IMR-90 (cell line): Measurements from ENCODE around the gene OST4. TPM values are rescaled to one million over a fixed set of nuclear protein-coding genes. Genes with fewer than 3 reads are reported as not detected.

Source experiments
- ATAC-seq: fragments of 200-7000 bp; cut with Tn5 transposase; 2 replicates; pipeline ENCODE4 v1.9.1; 2020; ENCODE audit warnings: low read depth, mild to moderate bottlenecking, moderate library complexity
- BruUV-seq: library from RNA; stranded (reverse); fragments of 400-500 nt; replicated peaks from 2 replicates; lab custom pipeline; 2021; lab: Mats Ljungman, UMichigan
- CTCF ChIA-PET: fragments of 300-600 bp; formaldehyde crosslinking; extraction: SDS; loops from one replicate; lab custom pipeline; 2021; ENCODE audit warnings: antibody characterized with exemption; lab: Yijun Ruan, JAX
- POLR2A ChIA-PET: fragments of 300-600 bp; sonication (Branson Sonifier 250); formaldehyde crosslinking; loops from one replicate; lab custom pipeline; 2022; ENCODE audit warnings: antibody characterized with exemption; ENCODE audit not compliant: unreplicated experiment; lab: Charles Lee
- DNase-seq: peaks from one replicate; pipeline ENCODE4 v3.0.0; 2013
- H2AFZ ChIP-seq: replicated peaks from 2 replicates; pipeline ENCODE3; 2013; ENCODE audit warnings: low read length, mild to moderate bottlenecking; ENCODE audit not compliant: poor library complexity
- H2AK5ac ChIP-seq: 2 replicates; pipeline ENCODE4 v1.6.1; 2013; ENCODE audit warnings: low read depth, low read length, inconsistent platforms
- H2AK9ac ChIP-seq: replicated peaks from 2 replicates; pipeline ENCODE3; 2013; ENCODE audit warnings: mild to moderate bottlenecking, low read depth, low read length, moderate library complexity; ENCODE audit not compliant: poor library complexity
- H2BK120ac ChIP-seq: 2 replicates; pipeline ENCODE4 v1.6.1; 2013; ENCODE audit warnings: low read depth, low read length, inconsistent platforms
- H2BK15ac ChIP-seq: 3 replicates; pipeline ENCODE4 v1.6.1; 2013; ENCODE audit warnings: low read depth, low read length, inconsistent platforms
- H2BK20ac ChIP-seq: 2 replicates; pipeline ENCODE4 v1.6.1; 2013; ENCODE audit warnings: low read depth, mild to moderate bottlenecking, inconsistent platforms, low read length, moderate library complexity
- H2BK5ac ChIP-seq: 2 replicates; pipeline ENCODE4 v1.6.1; 2013; ENCODE audit warnings: mild to moderate bottlenecking, low read depth, low read length, inconsistent platforms; ENCODE audit not compliant: poor library complexity, severe bottlenecking
- H3K14ac ChIP-seq: replicated peaks from 2 replicates; pipeline ENCODE4 v1.6.1; 2013; ENCODE audit warnings: low read depth, low read length, inconsistent platforms
- H3K18ac ChIP-seq: 2 replicates; pipeline ENCODE4 v1.6.1; 2013; ENCODE audit warnings: low read depth, low read length, control low read depth
- H3K23ac ChIP-seq: 2 replicates; pipeline ENCODE4 v1.6.1; 2013; ENCODE audit warnings: low read depth, low read length, inconsistent platforms
- H3K27ac ChIP-seq: 2 replicates; pipeline ENCODE4 v1.5.1; 2013; ENCODE audit warnings: mild to moderate bottlenecking, control low read depth, low read length; ENCODE audit not compliant: insufficient read depth
- H3K27me3 ChIP-seq: 2 replicates; pipeline ENCODE4 v1.6.1; 2013; ENCODE audit warnings: low read length; ENCODE audit not compliant: control insufficient read depth, insufficient read depth
- H3K36me3 ChIP-seq: 2 replicates; pipeline ENCODE4 v1.6.1; 2013; ENCODE audit warnings: low read length, mixed read lengths; ENCODE audit not compliant: control insufficient read depth, insufficient read depth
- H3K4ac ChIP-seq: 2 replicates; pipeline ENCODE4 v1.6.1; 2013; ENCODE audit warnings: low read depth, low read length, inconsistent platforms
- H3K4me1 ChIP-seq: 2 replicates; pipeline ENCODE4 v1.6.1; 2013; ENCODE audit warnings: low read length, mixed read lengths; ENCODE audit not compliant: control insufficient read depth, insufficient read depth
- H3K4me2 ChIP-seq: 2 replicates; pipeline ENCODE4 v1.6.1; 2013; ENCODE audit warnings: low read depth, mild to moderate bottlenecking, control low read depth, low read length, moderate library complexity
- H3K4me3 ChIP-seq: 2 replicates; pipeline ENCODE4 v1.5.1; 2013; ENCODE audit warnings: low read depth, mild to moderate bottlenecking, control low read depth, low read length, moderate library complexity; ENCODE audit not compliant: insufficient read depth
- H3K56ac ChIP-seq: 2 replicates; pipeline ENCODE4 v1.6.1; 2013; ENCODE audit warnings: low read length, inconsistent platforms; ENCODE audit not compliant: insufficient read depth; ENCODE audit errors: extremely low read depth
- H3K79me1 ChIP-seq, 2 experiments: 2 replicates each; pipeline ENCODE4 v1.6.1; 2013; ENCODE audit warnings: low read length in 2 of 2, inconsistent platforms in 1 of 2, low read depth in 1 of 2
- H3K9ac ChIP-seq: 2 replicates; pipeline ENCODE4 v1.6.1; 2013; ENCODE audit warnings: low read depth, low read length, control low read depth
- H3K9me1 ChIP-seq: 2 replicates; pipeline ENCODE4 v1.6.1; 2013; ENCODE audit warnings: low read length, inconsistent platforms; ENCODE audit not compliant: insufficient read depth
- H3K9me3 ChIP-seq: 2 replicates; pipeline ENCODE4 v1.6.1; 2013; ENCODE audit warnings: low read length; ENCODE audit not compliant: control insufficient read depth, insufficient read depth
- H4K20me1 ChIP-seq: 2 replicates; pipeline ENCODE4 v1.6.1; 2013; ENCODE audit warnings: low read length, inconsistent platforms; ENCODE audit not compliant: insufficient read depth
- H4K5ac ChIP-seq: 2 replicates; pipeline ENCODE4 v1.6.1; 2013; ENCODE audit warnings: mild to moderate bottlenecking, low read depth, low read length, control low read depth
- H4K8ac ChIP-seq, 2 experiments: 2 replicates each; pipeline ENCODE4 v1.6.1; 2013; ENCODE audit warnings: low read depth in 2 of 2, low read length in 2 of 2, control low read depth in 1 of 2, inconsistent platforms in 1 of 2
- H4K91ac ChIP-seq: 2 replicates; pipeline ENCODE4 v1.6.1; 2013; ENCODE audit warnings: low read depth, low read length, inconsistent platforms; ENCODE audit not compliant: insufficient read depth
- BHLHE40 ChIP-seq: fragments of 150-350 bp; IDR thresholded peaks from 2 replicates; pipeline ENCODE4 v1.6.1; 2016; ENCODE audit warnings: mild to moderate bottlenecking, low read depth, low read length
- CEBPB ChIP-seq: IDR thresholded peaks from 2 replicates; pipeline ENCODE4 v1.6.1; 2012; ENCODE audit warnings: low read depth, low read length, improper control_type of control experiment
- CHD1 ChIP-seq: IDR thresholded peaks from 2 replicates; pipeline ENCODE4 v1.6.1; 2012; ENCODE audit warnings: low read depth, low read length, improper control_type of control experiment
- FOS ChIP-seq: fragments of 150-350 bp; IDR thresholded peaks from 2 replicates; pipeline ENCODE4 v1.6.1; 2016; ENCODE audit warnings: low read depth, low read length
- MAFK ChIP-seq: IDR thresholded peaks from 2 replicates; pipeline ENCODE4 v1.6.1; 2012; ENCODE audit warnings: low read depth, low read length, improper control_type of control experiment
- MAZ ChIP-seq: IDR thresholded peaks from 2 replicates; pipeline ENCODE4 v1.6.1; 2012; ENCODE audit warnings: low read depth, mild to moderate bottlenecking, low read length, improper control_type of control experiment, moderate library complexity, borderline replicate concordance
- MXI1 ChIP-seq: IDR thresholded peaks from 2 replicates; pipeline ENCODE4 v1.6.1; 2012; ENCODE audit warnings: low read depth, mild to moderate bottlenecking, low read length, moderate library complexity, borderline replicate concordance
- NFE2L2 ChIP-seq: fragments of 150-350 bp; IDR thresholded peaks from 2 replicates; pipeline ENCODE4 v1.6.1; 2016; ENCODE audit warnings: low read depth, mild to moderate bottlenecking, low read length
- POLR2A ChIP-seq: IDR thresholded peaks from 2 replicates; pipeline ENCODE4 v1.6.1; 2012; ENCODE audit warnings: mild to moderate bottlenecking, low read depth, low read length
- RAD21 ChIP-seq: IDR thresholded peaks from 2 replicates; pipeline ENCODE4 v1.6.1; 2012; ENCODE audit warnings: low read length, improper control_type of control experiment
- RCOR1 ChIP-seq: IDR thresholded peaks from 2 replicates; pipeline ENCODE4 v1.6.1; 2012; ENCODE audit warnings: mild to moderate bottlenecking, low read length, improper control_type of control experiment; ENCODE audit not compliant: insufficient replicate concordance
- RFX5 ChIP-seq: IDR thresholded peaks from 2 replicates; pipeline ENCODE4 v1.8.0; 2012; ENCODE audit warnings: low read depth, mild to moderate bottlenecking, low read length, moderate library complexity
- WGBS, 2 experiments: methylation state at CpG; one replicate each; pipeline versions ENCODE4 v1.1.5 to v1.1.7; 2013; ENCODE audit warnings: missing lambda C conversion rate in 2 of 2; ENCODE audit not compliant: insufficient read length in 1 of 2; ENCODE audit errors: extremely low coverage in 2 of 2; 5-methylcytosine and 5-hydroxymethylcytosine counted together
- dilution Hi-C: fragments of 300-500 bp; cut with HindIII; formaldehyde crosslinking; loops from one replicate; pipeline ENCODE4 v1.14.3; 2018; ENCODE audit warnings: low sequenced_read_pairs; ENCODE audit not compliant: unreplicated experiment
- in situ Hi-C: fragments of 300-500 bp; cut with MboI; formaldehyde crosslinking; loops from 3 replicates; pipeline ENCODE4 v1.14.3; 2019; ENCODE audit warnings: low sequenced_read_pairs, inconsistent platforms, mixed read lengths
- intact Hi-C: fragments of 100-400 bp; cut with micrococcal nuclease; formaldehyde crosslinking; loops from 2 replicates; pipeline ENCODE4 v1.10.0; 2022
- polyA plus RNA-seq, 3 experiments: library from polyadenylated mRNA; depleted of rRNA; stranded (reverse); fragments of >200 nt; gene quantifications; 2 replicates each; pipeline ENCODE4 v1.2.3, GENCODE V29; 2012; ENCODE audit warnings: low replicate concordance in 1 of 3
- total RNA-seq: library from RNA; depleted of rRNA; stranded (reverse); fragments of >200 nt; gene quantifications from 2 replicates; pipeline ENCODE4 v1.2.3, GENCODE V29; 2012
- TF ChIP-seq, protein P1 (sequence below): fragments of 150-350 bp; IDR thresholded peaks from 2 replicates; pipeline ENCODE4 v1.6.1; 2017; ENCODE audit warnings: mild to moderate bottlenecking, antibody characterized with exemption, low read length, low read depth
- TF ChIP-seq, protein P2 (sequence below): fragments of 150-350 bp; IDR thresholded peaks from 2 replicates; pipeline ENCODE4 v1.6.1; 2016; ENCODE audit warnings: low read depth, mild to moderate bottlenecking, low read length, moderate library complexity, borderline replicate concordance
- TF ChIP-seq, protein P3 (sequence below): conservative IDR thresholded peaks from 2 replicates; pipeline ENCODE4 v1.5.1; 2012; ENCODE audit warnings: mild to moderate bottlenecking, low read depth, low read length, improper control_type of control experiment

Gene OST4
- total and polyA plus RNA-seq, 2 of the 4 experiments (the other 2 are of a cell fraction) = 386 to 806 TPM

DNA sequence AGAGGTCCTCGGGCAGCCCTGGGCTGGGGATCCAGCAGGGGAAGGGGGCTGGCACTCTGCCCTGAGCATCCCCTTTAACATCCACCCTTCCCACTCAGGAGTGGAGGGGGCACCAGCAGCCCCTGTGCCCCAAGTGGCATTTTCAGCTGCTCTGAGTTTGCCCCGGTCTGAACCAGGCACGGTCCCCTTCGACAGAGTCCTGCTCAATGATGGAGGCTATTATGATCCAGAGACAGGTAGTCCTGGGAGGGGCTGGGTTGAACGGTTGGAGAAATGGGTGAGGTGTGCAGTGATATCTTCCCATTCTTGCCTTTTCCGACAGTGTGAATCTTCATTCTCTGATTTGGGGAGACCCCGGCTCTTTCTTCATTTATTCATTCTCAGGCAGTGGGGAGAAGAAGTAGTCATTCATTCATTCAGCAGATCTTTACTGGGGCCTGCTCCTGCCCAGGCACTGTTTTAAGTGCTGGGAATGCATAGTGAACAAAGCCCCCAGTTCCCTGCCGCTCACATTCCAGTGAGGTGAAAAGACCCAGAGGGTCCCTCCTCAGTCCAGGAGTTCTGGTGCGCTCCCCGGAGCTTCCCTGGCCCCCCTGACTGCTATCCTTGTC, 13.7 kb upstream of the OST4 start:
- no peaks in the 10 kb centered on the region for H3K9me3 ChIP-seq
- H3K79me1 ChIP-seq = peaks cover 2 to 36% of the 10 kb centered on the region in 2 experiments; a peak in 3 of 4 replicates
- H3K4me2 ChIP-seq = no peak overlapping the region; the same call in 1 of the 2 replicates
- intact Hi-C loops = loop anchor here (5.0 kb wide), 1 partner anchor 238 kb away; the partner anchor contains the start of gene DPYSL5
- dilution Hi-C loops = no loop called here
- H3K56ac ChIP-seq = no peak overlapping the region
- peaks cover 3% of the 10 kb centered on the region; the same call in 1 of the 2 replicates for H3K9me1 ChIP-seq
- H2AK9ac ChIP-seq = peak overlapping the region; percentile 91
- no peak overlapping the region for H2BK20ac ChIP-seq
- H3K18ac ChIP-seq = no peak overlapping the region
- no peak overlapping the region for H4K91ac ChIP-seq
- no peaks in the 10 kb centered on the region for H3K27me3 ChIP-seq
- no peak overlapping the region for H4K5ac ChIP-seq
- no peak overlapping the region for H2BK15ac ChIP-seq
- POLR2A ChIA-PET = no interaction called here
- H3K23ac ChIP-seq = no peak overlapping the region
- H2BK120ac ChIP-seq = no peak overlapping the region
- CTCF ChIA-PET = interaction anchor here (1.3 kb wide), 1 partner anchor 239 kb away, joined by 3 read pairs; no protein-coding TSS in a partner anchor
- peaks cover 13% of the 10 kb centered on the region for H4K20me1 ChIP-seq
- no peak overlapping the region for H3K9ac ChIP-seq
- peak overlapping the region; percentile 42 for H3K4ac ChIP-seq
- ATAC-seq (no peak), DNase-seq (no peak)
- peak overlapping the region; percentile 45 to 55; a peak in 2 of 4 replicates for H4K8ac ChIP-seq
- H2BK5ac ChIP-seq = no peak overlapping the region
- no peak overlapping the region for H3K27ac ChIP-seq
- 58% methylated on average over 2 of the region's 10 CpGs; no CpG with 5 or more reads in 1 of the 2 experiments for WGBS, 2 experiments
- no peak overlapping the region for H3K14ac ChIP-seq
- peaks cover 28% of the 10 kb centered on the region; the same call in 1 of the 2 replicates for H3K36me3 ChIP-seq
- H2AK5ac ChIP-seq = peak overlapping the region; percentile 51
- BruUV-seq = no TSS peak
- peak overlapping the region; percentile 86 for H2AFZ ChIP-seq
- in situ Hi-C loops = no loop called here
- peaks cover 16% of the 10 kb centered on the region for H3K4me1 ChIP-seq
- no peak overlapping the region for H3K4me3 ChIP-seq
- TF ChIP-seq MXI1 = no peak
- TF ChIP-seq MAFK = no peak
- TF ChIP-seq FOS = no peak
- no peak for TF ChIP-seq RCOR1
- TF ChIP-seq, protein P1, sequence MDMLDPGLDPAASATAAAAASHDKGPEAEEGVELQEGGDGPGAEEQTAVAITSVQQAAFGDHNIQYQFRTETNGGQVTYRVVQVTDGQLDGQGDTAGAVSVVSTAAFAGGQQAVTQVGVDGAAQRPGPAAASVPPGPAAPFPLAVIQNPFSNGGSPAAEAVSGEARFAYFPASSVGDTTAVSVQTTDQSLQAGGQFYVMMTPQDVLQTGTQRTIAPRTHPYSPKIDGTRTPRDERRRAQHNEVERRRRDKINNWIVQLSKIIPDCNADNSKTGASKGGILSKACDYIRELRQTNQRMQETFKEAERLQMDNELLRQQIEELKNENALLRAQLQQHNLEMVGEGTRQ = no peak
- TF ChIP-seq CHD1 = no peak
- TF ChIP-seq, protein P2, sequence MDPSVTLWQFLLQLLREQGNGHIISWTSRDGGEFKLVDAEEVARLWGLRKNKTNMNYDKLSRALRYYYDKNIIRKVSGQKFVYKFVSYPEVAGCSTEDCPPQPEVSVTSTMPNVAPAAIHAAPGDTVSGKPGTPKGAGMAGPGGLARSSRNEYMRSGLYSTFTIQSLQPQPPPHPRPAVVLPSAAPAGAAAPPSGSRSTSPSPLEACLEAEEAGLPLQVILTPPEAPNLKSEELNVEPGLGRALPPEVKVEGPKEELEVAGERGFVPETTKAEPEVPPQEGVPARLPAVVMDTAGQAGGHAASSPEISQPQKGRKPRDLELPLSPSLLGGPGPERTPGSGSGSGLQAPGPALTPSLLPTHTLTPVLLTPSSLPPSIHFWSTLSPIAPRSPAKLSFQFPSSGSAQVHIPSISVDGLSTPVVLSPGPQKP = no peak
- TF ChIP-seq, protein P3, sequence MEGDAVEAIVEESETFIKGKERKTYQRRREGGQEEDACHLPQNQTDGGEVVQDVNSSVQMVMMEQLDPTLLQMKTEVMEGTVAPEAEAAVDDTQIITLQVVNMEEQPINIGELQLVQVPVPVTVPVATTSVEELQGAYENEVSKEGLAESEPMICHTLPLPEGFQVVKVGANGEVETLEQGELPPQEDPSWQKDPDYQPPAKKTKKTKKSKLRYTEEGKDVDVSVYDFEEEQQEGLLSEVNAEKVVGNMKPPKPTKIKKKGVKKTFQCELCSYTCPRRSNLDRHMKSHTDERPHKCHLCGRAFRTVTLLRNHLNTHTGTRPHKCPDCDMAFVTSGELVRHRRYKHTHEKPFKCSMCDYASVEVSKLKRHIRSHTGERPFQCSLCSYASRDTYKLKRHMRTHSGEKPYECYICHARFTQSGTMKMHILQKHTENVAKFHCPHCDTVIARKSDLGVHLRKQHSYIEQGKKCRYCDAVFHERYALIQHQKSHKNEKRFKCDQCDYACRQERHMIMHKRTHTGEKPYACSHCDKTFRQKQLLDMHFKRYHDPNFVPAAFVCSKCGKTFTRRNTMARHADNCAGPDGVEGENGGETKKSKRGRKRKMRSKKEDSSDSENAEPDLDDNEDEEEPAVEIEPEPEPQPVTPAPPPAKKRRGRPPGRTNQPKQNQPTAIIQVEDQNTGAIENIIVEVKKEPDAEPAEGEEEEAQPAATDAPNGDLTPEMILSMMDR = no peak
- TF ChIP-seq MAZ = no peak
- no peak for TF ChIP-seq BHLHE40
- no peak for TF ChIP-seq POLR2A
- TF ChIP-seq RFX5 = no peak
- no peak for TF ChIP-seq NFE2L2
- TF ChIP-seq CEBPB = no peak
- TF ChIP-seq RAD21 = no peak
